Loucy (cell line): Measurements from ENCODE around the gene EIF5A.

Source experiments
- EZH2phosphoT487 ChIP-seq: fragments of 200-600 bp; IDR thresholded peaks from 2 replicates; pipeline ENCODE4 v1.6.1; 2018; ENCODE audit warnings: antibody characterized with exemption, mild to moderate bottlenecking, moderate library complexity, borderline replicate concordance
- TF ChIP-seq, protein P1 (sequence below): fragments of 200-600 bp; sonication (generic); conservative IDR thresholded peaks from 2 replicates; pipeline ENCODE4 v1.5.1; 2014; ENCODE audit warnings: mild to moderate bottlenecking, antibody characterized with exemption, low read length

GRCh38 chr17:7321466-7321865 is 14.0 kb downstream of the EIF5A start:
- TF ChIP-seq, protein P1, sequence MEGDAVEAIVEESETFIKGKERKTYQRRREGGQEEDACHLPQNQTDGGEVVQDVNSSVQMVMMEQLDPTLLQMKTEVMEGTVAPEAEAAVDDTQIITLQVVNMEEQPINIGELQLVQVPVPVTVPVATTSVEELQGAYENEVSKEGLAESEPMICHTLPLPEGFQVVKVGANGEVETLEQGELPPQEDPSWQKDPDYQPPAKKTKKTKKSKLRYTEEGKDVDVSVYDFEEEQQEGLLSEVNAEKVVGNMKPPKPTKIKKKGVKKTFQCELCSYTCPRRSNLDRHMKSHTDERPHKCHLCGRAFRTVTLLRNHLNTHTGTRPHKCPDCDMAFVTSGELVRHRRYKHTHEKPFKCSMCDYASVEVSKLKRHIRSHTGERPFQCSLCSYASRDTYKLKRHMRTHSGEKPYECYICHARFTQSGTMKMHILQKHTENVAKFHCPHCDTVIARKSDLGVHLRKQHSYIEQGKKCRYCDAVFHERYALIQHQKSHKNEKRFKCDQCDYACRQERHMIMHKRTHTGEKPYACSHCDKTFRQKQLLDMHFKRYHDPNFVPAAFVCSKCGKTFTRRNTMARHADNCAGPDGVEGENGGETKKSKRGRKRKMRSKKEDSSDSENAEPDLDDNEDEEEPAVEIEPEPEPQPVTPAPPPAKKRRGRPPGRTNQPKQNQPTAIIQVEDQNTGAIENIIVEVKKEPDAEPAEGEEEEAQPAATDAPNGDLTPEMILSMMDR, result no peak
- TF ChIP-seq EZH2phosphoT487, result no peak
